ENCODE results near the gene PPL.
"Not testable (repeated sequence)": the region's sequence is repeated elsewhere in the genome, so short reads cannot be mapped to it uniquely, and the experiment has no call there.

PPL gene

GRCh38 chr16:4900750-4901149, 36.2 kb downstream of the PPL start:
- TF ChIP-seq CTCF (conservative IDR thresholded peaks at IDR 0.05; ENCODE audit: control insufficient read depth, insufficient read depth, low read depth, low read length) = no peak
- H3K4me3 ChIP-seq (ENCODE audit: control insufficient read depth, low read depth, low read length) = no peak overlapping the region
- DNase-seq (ENCODE audit: low read depth) = no peak

- DNase-seq (ENCODE audit: low read depth) = no peak
- no peak for TF ChIP-seq CTCF (conservative IDR thresholded peaks at IDR 0.05; ENCODE audit: control insufficient read depth, insufficient read depth, low read depth, low read length)
- no peak overlapping the region for H3K4me3 ChIP-seq (ENCODE audit: control insufficient read depth, low read depth, low read length)
Measured at GRCh38 chr16:4900036-4900435, 36.9 kb downstream of the PPL start.

GRCh38 chr16:4899474-4899846, 37.5 kb downstream of the PPL start:
- H3K4me3 ChIP-seq (ENCODE audit: control insufficient read depth, low read depth, low read length) = no peak overlapping the region
- no peak for TF ChIP-seq CTCF (conservative IDR thresholded peaks at IDR 0.05; ENCODE audit: control insufficient read depth, insufficient read depth, low read depth, low read length)
- DNase-seq (ENCODE audit: low read depth) = no peak

GRCh38 chr16:4898811-4899473, 38.0 kb downstream of the PPL start:
- TF ChIP-seq CTCF (conservative IDR thresholded peaks at IDR 0.05; ENCODE audit: control insufficient read depth, insufficient read depth, low read depth, low read length) = no peak

GRCh38 chr16:4897328-4897727, 39.6 kb downstream of the PPL start:
- no peak for TF ChIP-seq CTCF (conservative IDR thresholded peaks at IDR 0.05; ENCODE audit: control insufficient read depth, insufficient read depth, low read depth, low read length)
- H3K4me3 ChIP-seq (ENCODE audit: control insufficient read depth, low read depth, low read length) = no peak overlapping the region
- no peak for DNase-seq (ENCODE audit: low read depth)

More at GRCh38 chr16:4898811-4899473, 38.0 kb downstream of the PPL start:
- DNase-seq (ENCODE audit: low read depth) = no peak
- no peak overlapping the region for H3K4me3 ChIP-seq (ENCODE audit: control insufficient read depth, low read depth, low read length)

GRCh38 chr16:4896761-4897160, 40.2 kb downstream of the PPL start:
- H3K4me3 ChIP-seq (ENCODE audit: control insufficient read depth, low read depth, low read length); DNase-seq (ENCODE audit: low read depth): not testable (repeated sequence)

GRCh38 chr16:4895366-4895765, 41.6 kb downstream of the PPL start:
- TF ChIP-seq CTCF (conservative IDR thresholded peaks at IDR 0.05; ENCODE audit: control insufficient read depth, insufficient read depth, low read depth, low read length) = no peak

More at GRCh38 chr16:4895366-4895765, 41.6 kb downstream of the PPL start:
- no peak overlapping the region for H3K4me3 ChIP-seq (ENCODE audit: control insufficient read depth, low read depth, low read length)
- DNase-seq (ENCODE audit: low read depth) = no peak

Data from fibroblast of mammary gland (primary cell).